ENCODE measurements around the gene PACSIN2.

DNA sequence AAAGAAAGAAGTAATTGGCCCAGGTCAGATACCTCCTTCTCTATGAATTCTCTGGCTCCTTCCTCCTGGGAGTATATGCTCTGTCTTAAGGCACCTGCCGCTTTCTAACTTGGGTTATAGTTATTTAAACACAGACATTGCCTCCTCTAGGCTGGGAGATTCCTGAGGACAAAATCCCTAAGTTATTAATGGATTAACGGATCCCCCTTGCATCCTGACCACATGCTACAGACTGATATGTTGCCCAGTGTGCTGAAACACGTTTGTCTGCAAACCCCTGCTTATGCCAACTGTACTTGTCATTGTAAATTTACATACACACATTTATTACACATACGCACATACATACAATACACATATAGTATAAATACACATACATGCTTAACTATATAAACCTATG, 35.3 kb downstream of the PACSIN2 start:
- no peak for TF ChIP-seq POLR2A (IDR thresholded peaks at IDR 0.05; ENCODE audit: low read length)
- no peak for TF ChIP-seq GATA1 (IDR thresholded peaks at IDR 0.05; ENCODE audit: low read depth, low read length)
